ENCODE data around the gene NPIPA5.
A peak's percentile ranks its signal among the peaks of the same experiment; 100 is the strongest.
"Not testable (repeated sequence)": the region's sequence is repeated elsewhere in the genome, so short reads cannot be mapped to it uniquely, and the experiment has no call there.

The NPIPA5 gene

DNA sequence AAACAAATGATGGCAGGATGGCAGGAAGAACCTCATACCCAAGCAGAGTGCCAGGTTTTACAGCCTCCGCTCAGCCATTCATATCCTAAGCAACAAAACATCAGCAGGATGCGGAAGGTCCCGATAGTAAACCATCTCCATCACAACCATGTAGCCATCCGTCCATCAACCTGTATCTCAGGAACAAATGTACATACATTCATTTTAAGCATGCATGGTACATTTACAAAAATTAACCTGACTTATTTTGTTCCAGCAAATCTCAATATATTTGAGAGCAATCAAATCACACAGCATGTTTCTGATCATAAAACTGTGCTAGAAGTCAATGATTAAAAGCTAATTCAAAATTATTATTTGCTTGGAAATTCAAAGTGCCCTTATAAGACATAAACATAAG lies at the start of gene NPIPA5:
NPIPA5 (minus strand) TSS at position 101 of the 400 bp plus-strand sequence; CDS start at position 101, 0 bp downstream.
- POLR2A ChIA-PET; DNase-seq (ENCODE audit: extremely low spot score); CTCF ChIA-PET: not testable (repeated sequence)

DNA sequence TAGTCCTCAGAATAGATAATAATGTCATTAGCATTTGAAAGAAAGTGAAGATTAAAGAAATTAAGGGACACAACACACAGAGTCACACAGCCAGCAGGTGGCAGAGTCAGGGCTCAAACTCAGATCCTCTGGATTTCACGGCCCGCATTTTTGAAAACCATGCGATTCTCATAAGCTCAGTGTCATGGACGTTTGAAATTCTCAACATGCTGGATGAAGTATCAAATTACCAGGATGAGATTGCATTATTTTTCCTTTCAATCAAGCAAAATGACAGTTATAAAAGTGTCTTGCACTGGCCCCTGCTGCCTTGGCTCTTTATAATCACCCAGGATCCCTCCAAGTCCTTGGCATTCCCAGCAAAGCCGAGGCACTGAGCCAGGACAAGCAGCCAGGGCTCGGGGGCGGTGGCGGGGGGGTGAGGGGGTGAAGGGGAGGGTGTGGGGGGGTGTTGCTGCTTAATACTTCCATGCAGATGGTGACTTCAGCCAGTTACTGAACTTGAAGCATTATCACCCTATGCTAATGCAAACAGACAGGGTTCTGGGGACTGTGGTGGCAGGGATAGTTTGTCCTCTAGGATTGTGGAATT lies 49.6 kb upstream of the NPIPA5 start:
- no peak for TF ChIP-seq NFRKB (IDR thresholded peaks at IDR 0.05)
- no peak for TF ChIP-seq SP1 (IDR thresholded peaks at IDR 0.05)
- peak; percentile 27; the same call in 1 of the 2 replicates for TF ChIP-seq L3MBTL2 (conservative IDR thresholded peaks at IDR 0.05)
- ChIA-PET CTCF (interaction anchor here (0.6 to 0.7 kb wide), 5 partner anchors 15 to 295 kb away, joined by 3 to 6 read pairs (median 4); no protein-coding TSS in a partner anchor), POLR2A (no interaction called here)
- DNase-seq (ENCODE audit: extremely low spot score): peak; percentile 48

DNA sequence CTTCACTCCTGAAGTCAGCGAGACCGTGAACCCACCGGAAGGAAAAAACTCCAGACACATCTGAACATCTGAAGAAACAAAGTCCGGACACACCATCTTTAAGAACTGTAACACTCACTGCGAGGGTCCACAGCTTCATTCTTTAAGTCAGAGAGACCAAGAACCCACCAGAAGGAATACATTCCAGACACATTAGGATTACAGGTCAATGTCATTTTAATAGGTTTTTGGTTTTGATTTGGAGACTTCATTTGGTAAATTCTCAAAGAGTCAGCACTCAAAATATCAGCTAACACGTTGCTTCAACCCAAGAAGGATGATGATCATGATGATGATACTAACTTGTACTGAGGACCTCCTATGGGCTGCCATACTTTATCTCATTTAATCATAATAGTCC lies 48.7 kb upstream of the NPIPA5 start:
- ChIA-PET POLR2A (no interaction called here), CTCF (no interaction called here)
- DNase-seq (ENCODE audit: extremely low spot score): no peak
- TF ChIP-seq FOXK2 (IDR thresholded peaks at IDR 0.05): no peak
- no peak for TF ChIP-seq ELF4 (IDR thresholded peaks at IDR 0.05)
- TF ChIP-seq SUZ12 (IDR thresholded peaks at IDR 0.05): no peak
- no peak for TF ChIP-seq HDGF (IDR thresholded peaks at IDR 0.05; ENCODE audit: borderline replicate concordance)
- no peak for TF ChIP-seq NFRKB (IDR thresholded peaks at IDR 0.05)
- no peak for TF ChIP-seq FOXM1 (IDR thresholded peaks at IDR 0.05; ENCODE audit: borderline replicate concordance)
- TF ChIP-seq FOXA1 (IDR thresholded peaks at IDR 0.05): no peak
- TF ChIP-seq TARDBP (IDR thresholded peaks at IDR 0.05): no peak
- TF ChIP-seq L3MBTL2 (conservative IDR thresholded peaks at IDR 0.05): no peak
- TF ChIP-seq LEF1 (IDR thresholded peaks at IDR 0.05; ENCODE audit: borderline replicate concordance): no peak
- TF ChIP-seq ARNT (IDR thresholded peaks at IDR 0.05): no peak
- TF ChIP-seq, protein P1, sequence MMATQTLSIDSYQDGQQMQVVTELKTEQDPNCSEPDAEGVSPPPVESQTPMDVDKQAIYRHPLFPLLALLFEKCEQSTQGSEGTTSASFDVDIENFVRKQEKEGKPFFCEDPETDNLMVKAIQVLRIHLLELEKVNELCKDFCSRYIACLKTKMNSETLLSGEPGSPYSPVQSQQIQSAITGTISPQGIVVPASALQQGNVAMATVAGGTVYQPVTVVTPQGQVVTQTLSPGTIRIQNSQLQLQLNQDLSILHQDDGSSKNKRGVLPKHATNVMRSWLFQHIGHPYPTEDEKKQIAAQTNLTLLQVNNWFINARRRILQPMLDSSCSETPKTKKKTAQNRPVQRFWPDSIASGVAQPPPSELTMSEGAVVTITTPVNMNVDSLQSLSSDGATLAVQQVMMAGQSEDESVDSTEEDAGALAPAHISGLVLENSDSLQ (IDR thresholded peaks at IDR 0.05): no peak
- TF ChIP-seq BHLHE40 (IDR thresholded peaks at IDR 0.05; ENCODE audit: borderline replicate concordance): no peak
- TF ChIP-seq SP1 (IDR thresholded peaks at IDR 0.05): no peak
- no peak for TF ChIP-seq ZNF384 (IDR thresholded peaks at IDR 0.05)
- TF ChIP-seq CTBP1 (IDR thresholded peaks at IDR 0.05; ENCODE audit: borderline replicate concordance): no peak

DNA sequence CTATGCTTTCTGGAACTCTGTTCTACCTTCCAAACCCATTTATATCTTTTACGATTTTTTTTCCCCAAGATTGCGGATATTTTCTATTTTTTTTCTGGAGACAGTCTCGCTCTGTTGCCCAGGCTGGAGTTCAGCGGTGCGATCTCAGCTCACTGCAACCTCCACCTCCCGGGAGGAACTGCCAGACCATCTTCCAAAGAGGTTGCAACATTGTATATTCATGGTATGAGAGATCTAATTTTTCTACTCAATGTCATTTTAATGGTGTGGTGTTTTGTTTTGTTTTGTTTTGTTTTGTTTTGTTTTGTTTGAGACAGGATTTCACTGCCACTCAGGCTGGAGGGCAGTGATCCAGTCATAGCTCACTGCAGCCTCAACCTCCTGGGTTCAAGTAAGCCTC lies 47.8 kb upstream of the NPIPA5 start:
- ChIA-PET CTCF (no interaction called here), POLR2A (no interaction called here)
- no peak for TF ChIP-seq SUZ12 (IDR thresholded peaks at IDR 0.05)
- no peak for TF ChIP-seq FOXK2 (IDR thresholded peaks at IDR 0.05)
- no peak for TF ChIP-seq CTBP1 (IDR thresholded peaks at IDR 0.05; ENCODE audit: borderline replicate concordance)
- TF ChIP-seq ARNT (IDR thresholded peaks at IDR 0.05): no peak
- TF ChIP-seq LEF1 (IDR thresholded peaks at IDR 0.05; ENCODE audit: borderline replicate concordance): no peak
- TF ChIP-seq SP1 (IDR thresholded peaks at IDR 0.05): no peak
- TF ChIP-seq TARDBP (IDR thresholded peaks at IDR 0.05): no peak
- TF ChIP-seq FOXA1 (IDR thresholded peaks at IDR 0.05): no peak
- TF ChIP-seq ZNF384 (IDR thresholded peaks at IDR 0.05): no peak
- no peak for TF ChIP-seq BHLHE40 (IDR thresholded peaks at IDR 0.05; ENCODE audit: borderline replicate concordance)
- TF ChIP-seq HDGF (IDR thresholded peaks at IDR 0.05; ENCODE audit: borderline replicate concordance): no peak
- TF ChIP-seq, protein P1 (IDR thresholded peaks at IDR 0.05): no peak
- TF ChIP-seq FOXM1 (IDR thresholded peaks at IDR 0.05; ENCODE audit: borderline replicate concordance): no peak
- TF ChIP-seq L3MBTL2 (conservative IDR thresholded peaks at IDR 0.05): no peak
- no peak for TF ChIP-seq ELF4 (IDR thresholded peaks at IDR 0.05)
- no peak for TF ChIP-seq NFRKB (IDR thresholded peaks at IDR 0.05)
- DNase-seq (ENCODE audit: extremely low spot score): no peak

DNA sequence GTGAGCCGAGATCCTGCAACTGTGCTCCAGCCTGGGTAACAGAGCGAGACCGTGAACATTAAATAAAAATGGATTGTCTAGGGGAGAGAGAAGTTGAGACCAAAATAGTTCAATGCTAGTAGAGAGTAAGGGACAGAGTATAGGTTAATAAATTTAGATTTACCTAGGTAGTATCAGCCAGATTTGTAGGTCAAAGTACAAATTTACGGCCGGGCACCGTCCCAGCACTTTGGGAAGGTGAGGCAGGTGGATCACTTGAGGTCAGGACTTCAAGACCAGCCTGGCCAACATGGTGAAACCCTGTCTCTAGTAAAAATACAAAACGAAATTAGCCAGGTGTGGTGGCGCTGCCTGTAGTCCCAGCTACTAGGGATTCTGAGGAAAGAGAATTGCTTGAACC lies 44.1 kb upstream of the NPIPA5 start:
- CTCF ChIA-PET: no interaction called here
- no peak for TF ChIP-seq ELF4 (IDR thresholded peaks at IDR 0.05)
- TF ChIP-seq TARDBP (IDR thresholded peaks at IDR 0.05): no peak
- no peak for TF ChIP-seq NFRKB (IDR thresholded peaks at IDR 0.05)
- TF ChIP-seq LEF1 (IDR thresholded peaks at IDR 0.05; ENCODE audit: borderline replicate concordance): no peak
- TF ChIP-seq, protein P1 (IDR thresholded peaks at IDR 0.05): no peak
- no peak for TF ChIP-seq ARNT (IDR thresholded peaks at IDR 0.05)
- no peak for TF ChIP-seq SP1 (IDR thresholded peaks at IDR 0.05)
- POLR2A ChIA-PET: no interaction called here

DNA sequence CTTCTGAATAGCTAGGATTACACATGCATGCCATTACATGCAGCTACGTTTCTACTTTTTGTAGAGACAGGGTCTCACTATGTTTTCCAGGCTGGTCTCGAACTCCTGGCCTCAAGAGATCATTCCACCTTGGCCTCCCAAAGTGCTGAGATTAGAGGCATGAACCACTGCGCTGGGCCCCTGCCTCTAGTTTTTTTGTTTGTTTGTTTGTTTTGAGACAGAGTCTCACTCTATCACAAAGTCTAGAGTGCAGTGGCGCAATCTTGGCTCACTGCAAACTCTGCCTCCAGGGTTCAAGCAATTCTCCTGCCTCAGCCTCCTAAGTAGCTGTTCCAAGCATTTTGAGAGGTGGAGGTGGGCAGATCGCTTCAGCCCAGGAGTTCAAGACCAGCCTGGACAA lies 43.6 kb upstream of the NPIPA5 start:
- POLR2A ChIA-PET; DNase-seq (ENCODE audit: extremely low spot score); CTCF ChIA-PET: not testable (repeated sequence)

More for the DNA sequence above, 44.1 kb upstream of the NPIPA5 start:
- no peak for DNase-seq (ENCODE audit: extremely low spot score)

DNA sequence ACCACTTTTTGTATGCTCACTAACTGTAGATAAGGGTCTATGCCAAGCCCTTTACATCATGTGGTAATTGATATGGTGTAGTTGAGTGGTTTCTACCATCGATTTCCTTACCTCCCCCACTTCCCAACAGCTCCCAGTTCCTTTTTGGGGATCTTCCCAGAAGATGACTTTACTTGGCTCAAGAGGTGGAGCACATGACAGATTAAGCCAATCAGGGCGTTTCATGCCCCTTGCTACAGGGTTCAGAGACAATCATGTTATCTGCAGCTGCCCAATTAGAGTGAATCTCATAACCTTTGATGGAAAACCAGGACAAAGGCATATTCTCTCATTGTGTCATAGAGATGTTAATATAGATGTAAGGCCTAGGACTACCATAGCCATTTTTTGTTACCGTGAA lies 40.1 kb upstream of the NPIPA5 start:
- ChIA-PET CTCF (no interaction called here), POLR2A (no interaction called here)
- DNase-seq (ENCODE audit: extremely low spot score): no peak
- TF ChIP-seq LEF1 (IDR thresholded peaks at IDR 0.05; ENCODE audit: borderline replicate concordance) (no peak), ZNF384 (IDR thresholded peaks at IDR 0.05) (no peak), BHLHE40 (IDR thresholded peaks at IDR 0.05; ENCODE audit: borderline replicate concordance) (no peak)

Measured in HEK293T (cell line).